ENCODE results near the gene GADD45GIP1.

GADD45GIP1 gene

DNA sequence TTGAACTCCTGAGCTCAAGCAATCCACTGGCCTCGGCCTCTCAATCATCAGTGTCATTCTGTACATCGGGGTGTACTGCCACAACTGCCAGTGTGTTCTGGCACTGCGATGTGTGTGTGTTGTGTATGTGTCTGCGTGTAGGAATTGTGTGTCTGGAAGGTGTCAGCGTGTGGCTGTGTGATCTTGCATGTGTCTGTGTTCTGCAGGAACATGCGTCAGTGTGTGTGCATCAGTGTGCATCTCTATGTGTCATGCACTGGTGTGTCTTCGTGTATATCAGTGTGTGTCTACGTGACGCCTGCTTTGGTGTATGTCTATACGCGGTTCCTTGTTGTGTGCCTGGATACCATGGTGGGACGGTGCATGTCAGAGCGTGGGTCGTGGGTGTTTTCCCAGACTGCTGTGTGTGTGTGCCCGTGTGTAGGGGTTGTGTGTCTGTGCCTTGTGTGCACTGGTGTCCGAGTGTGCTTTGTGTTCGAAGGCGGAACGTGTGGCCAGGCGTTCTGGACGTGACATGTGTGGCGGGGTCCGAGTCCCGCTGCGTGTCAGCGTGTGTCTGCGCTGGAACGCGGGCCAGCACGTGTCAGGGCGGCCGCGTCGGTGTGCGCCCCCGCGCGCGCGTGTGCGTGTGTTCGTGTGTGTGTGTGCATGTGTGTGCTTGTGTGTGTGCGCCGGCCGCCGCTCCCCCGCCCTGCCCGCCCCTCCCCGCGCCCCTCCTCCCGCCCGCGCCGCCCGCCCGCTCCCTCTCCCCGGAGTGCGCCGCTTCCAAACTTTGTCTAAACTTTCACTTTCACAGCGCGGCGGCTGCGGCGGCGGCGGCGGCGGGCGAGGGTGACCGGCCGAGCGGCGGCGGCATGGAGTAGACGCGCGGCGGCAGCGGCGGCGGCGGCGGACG is 37.9 kb upstream of the GADD45GIP1 start, which contains the start of gene NFIX:
Gene NFIX, plus strand, starts transcription at position 775 of the 895 bp plus-strand sequence. CDS start 363 bp downstream, outside the sequence.
- H3K4me3 ChIP-seq (ENCODE audit: low read length), result peak within 1 kb of the TSS; percentile 71
- no peak for DNase-seq (ENCODE audit: low read depth)
- TF ChIP-seq, protein P1, sequence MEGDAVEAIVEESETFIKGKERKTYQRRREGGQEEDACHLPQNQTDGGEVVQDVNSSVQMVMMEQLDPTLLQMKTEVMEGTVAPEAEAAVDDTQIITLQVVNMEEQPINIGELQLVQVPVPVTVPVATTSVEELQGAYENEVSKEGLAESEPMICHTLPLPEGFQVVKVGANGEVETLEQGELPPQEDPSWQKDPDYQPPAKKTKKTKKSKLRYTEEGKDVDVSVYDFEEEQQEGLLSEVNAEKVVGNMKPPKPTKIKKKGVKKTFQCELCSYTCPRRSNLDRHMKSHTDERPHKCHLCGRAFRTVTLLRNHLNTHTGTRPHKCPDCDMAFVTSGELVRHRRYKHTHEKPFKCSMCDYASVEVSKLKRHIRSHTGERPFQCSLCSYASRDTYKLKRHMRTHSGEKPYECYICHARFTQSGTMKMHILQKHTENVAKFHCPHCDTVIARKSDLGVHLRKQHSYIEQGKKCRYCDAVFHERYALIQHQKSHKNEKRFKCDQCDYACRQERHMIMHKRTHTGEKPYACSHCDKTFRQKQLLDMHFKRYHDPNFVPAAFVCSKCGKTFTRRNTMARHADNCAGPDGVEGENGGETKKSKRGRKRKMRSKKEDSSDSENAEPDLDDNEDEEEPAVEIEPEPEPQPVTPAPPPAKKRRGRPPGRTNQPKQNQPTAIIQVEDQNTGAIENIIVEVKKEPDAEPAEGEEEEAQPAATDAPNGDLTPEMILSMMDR (conservative IDR thresholded peaks at IDR 0.05; ENCODE audit: low read depth, low read length), result no peak

DNA sequence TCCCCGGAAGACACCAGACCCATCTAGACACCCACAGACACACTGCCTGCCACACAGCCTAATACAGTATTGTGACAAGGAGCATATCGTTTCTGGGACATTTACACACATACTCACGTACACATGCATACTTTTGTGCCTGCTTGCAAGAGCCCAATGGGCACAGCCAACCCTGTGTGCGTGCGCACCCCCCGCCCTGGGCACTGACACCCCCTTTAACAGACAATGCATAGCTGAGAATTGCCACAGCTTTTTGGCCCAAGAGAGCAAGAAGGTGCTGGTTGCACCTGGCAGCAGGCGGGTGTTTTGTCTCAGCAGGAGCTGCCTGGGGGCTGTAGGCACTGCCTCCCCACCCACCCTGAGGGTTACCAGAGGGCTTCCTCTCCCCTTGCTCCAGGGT is 36.5 kb upstream of the GADD45GIP1 start:
- no peak for DNase-seq (ENCODE audit: low read depth)
- no peak overlapping the region for H3K4me3 ChIP-seq (ENCODE audit: low read length)
- TF ChIP-seq, protein P1 (conservative IDR thresholded peaks at IDR 0.05; ENCODE audit: low read depth, low read length), result no peak

DNA sequence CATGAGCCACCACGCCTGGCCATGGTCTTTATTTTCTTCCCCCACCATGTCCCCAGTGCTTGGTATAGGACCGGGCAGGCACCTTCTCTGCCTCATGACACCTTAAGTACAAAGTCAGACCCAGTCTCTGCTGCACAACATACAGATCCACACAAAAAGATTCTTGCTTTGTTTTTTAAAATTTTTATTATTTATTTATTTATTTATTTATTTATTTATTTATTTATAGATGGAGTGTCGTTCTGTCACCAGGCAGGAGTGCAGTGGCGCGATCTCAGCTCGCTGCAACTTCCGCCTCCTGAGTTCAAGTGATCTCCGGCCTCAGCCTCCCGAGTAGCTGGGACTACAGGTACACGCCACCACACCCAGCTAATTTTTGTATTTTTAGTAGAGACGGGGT is 35.7 kb upstream of the GADD45GIP1 start:
- TF ChIP-seq, protein P1 (conservative IDR thresholded peaks at IDR 0.05; ENCODE audit: low read depth, low read length), result no peak
- no peak overlapping the region for H3K4me3 ChIP-seq (ENCODE audit: low read length)
- no peak for DNase-seq (ENCODE audit: low read depth)

DNA sequence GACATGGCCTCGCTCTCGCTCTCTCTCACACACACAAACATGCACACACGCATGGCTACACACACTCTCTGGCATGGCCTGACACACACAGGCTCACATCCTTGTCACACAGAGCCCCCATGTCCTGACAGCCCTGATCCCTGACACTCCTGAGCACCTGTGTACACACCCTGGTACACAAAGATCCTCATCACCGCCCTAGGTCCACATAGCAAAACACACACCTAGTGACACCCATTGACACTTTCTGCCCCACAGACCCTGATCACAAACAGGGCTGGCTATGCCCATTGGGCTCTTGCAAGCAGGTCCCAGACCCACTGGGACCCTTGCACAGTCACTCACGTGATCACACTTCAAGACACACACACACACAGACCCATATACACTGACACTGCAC is 34.3 kb upstream of the GADD45GIP1 start:
- no peak for DNase-seq (ENCODE audit: low read depth)
- H3K4me3 ChIP-seq (ENCODE audit: low read length), result no peak overlapping the region
- TF ChIP-seq, protein P1 (conservative IDR thresholded peaks at IDR 0.05; ENCODE audit: low read depth, low read length), result no peak

DNA sequence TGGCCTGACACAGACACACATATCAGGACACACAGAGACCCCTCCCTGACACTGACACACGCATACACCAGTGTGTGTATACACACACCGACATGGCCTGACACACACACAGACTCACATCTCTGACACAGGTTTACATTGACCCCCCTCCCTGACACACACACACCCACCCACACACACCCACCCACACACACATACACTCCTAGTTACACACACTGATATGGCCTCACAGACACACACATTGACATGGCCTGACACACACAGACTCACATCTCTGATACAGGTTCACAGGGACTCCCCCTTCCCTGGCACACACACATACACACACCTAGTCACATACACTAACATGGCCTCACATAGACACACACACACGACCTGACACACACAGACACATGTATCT is 33.8 kb upstream of the GADD45GIP1 start:
- H3K4me3 ChIP-seq (ENCODE audit: low read length), result no peak overlapping the region
- no peak for DNase-seq (ENCODE audit: low read depth)
- TF ChIP-seq, protein P1 (conservative IDR thresholded peaks at IDR 0.05; ENCODE audit: low read depth, low read length), result no peak

DNA sequence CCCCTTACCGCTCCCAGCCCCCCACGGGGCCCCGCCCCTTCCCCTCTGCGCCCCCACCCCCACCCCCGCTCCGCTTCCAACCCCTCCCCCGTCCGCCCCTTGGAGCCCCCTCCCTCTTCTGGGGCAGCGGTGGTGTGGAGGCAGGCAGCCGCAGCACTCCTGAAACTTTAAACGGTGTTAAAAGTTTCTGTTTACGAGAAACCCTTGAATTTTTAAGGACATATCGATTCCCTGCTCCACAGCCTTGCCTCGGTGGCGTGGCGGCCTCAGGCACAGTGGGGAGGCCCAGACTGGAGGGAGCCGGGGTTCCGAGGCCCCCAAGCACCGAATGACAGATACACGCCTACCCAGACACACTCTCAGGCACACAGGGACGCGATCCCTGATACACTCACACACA is 33.4 kb upstream of the GADD45GIP1 start:
- TF ChIP-seq, protein P1 (conservative IDR thresholded peaks at IDR 0.05; ENCODE audit: low read depth, low read length), result no peak
- no peak for DNase-seq (ENCODE audit: low read depth)
- no peak overlapping the region for H3K4me3 ChIP-seq (ENCODE audit: low read length)

DNA sequence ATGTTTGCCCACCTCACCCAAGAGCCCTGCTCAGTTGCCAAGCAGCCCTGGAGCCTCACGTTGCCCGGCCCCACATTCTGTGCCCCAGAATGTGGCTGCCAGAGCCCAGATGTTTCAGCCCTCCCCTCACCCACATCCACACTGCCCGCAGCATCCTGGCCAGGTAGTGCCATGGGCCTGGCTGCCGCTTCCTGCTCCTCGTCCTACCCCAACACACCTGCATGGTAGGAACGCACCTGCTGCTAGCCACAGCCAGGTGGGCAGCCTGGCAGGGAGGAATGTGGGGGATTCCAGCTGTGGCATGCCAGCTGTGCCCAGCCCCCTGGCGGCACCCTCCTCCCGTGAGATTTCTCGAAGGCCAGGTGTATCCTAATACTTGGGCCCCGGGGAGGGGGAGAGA is 30.8 kb upstream of the GADD45GIP1 start:
- TF ChIP-seq, protein P1 (conservative IDR thresholded peaks at IDR 0.05; ENCODE audit: low read depth, low read length), result no peak
- no peak overlapping the region for H3K4me3 ChIP-seq (ENCODE audit: low read length)
- DNase-seq (ENCODE audit: low read depth), result no peak
